Panc1 (cell line): ENCODE data around the gene ANKH. TPM values are rescaled to one million over a fixed set of nuclear protein-coding genes. Genes with fewer than 3 reads are reported as not detected.

Experiments
- ATAC-seq: fragments of 200-7000 bp; cut with Tn5 transposase; 2 replicates; pipeline ENCODE4 v1.9.1; 2020; ENCODE audit warnings: mild to moderate bottlenecking, moderate library complexity
- BruUV-seq: library from RNA; stranded (reverse); fragments of 400-500 nt; replicated peaks from 2 replicates; lab custom pipeline; 2021; lab: Mats Ljungman, UMichigan
- CTCF ChIA-PET: fragments of 300-600 bp; sonication (Branson Sonifier 250); formaldehyde crosslinking; loops from one replicate; lab custom pipeline; 2022; ENCODE audit warnings: antibody characterized with exemption; lab: Charles Lee
- POLR2A ChIA-PET: fragments of 300-600 bp; sonication (Branson Sonifier 250); formaldehyde crosslinking; loops from one replicate; lab custom pipeline; 2022; ENCODE audit warnings: antibody characterized with exemption; lab: Charles Lee
- DNase-seq: peaks from one replicate; pipeline ENCODE4 v3.0.0-alpha.2; 2010; ENCODE audit warnings: low read depth, low spot score
- H3K27ac ChIP-seq: 2 replicates; pipeline ENCODE4 v1.5.1; 2011; ENCODE audit warnings: mild to moderate bottlenecking, low read length, inconsistent platforms
- H3K27me3 ChIP-seq: fragments of 200-500 bp; sonication (Bioruptor generic); 2 replicates; pipeline ENCODE4 v1.6.0; 2014; ENCODE audit warnings: low read length, inconsistent platforms; ENCODE audit not compliant: control insufficient read depth, insufficient read depth
- H3K36me3 ChIP-seq: fragments of 200-500 bp; sonication (Bioruptor generic); 2 replicates; pipeline ENCODE4 v1.5.1; 2014; ENCODE audit warnings: inconsistent platforms, mild to moderate bottlenecking, low read length, moderate library complexity; ENCODE audit not compliant: control insufficient read depth, insufficient read depth
- H3K4me1 ChIP-seq: 2 replicates; pipeline ENCODE4 v1.5.1; 2011; ENCODE audit warnings: inconsistent platforms, mild to moderate bottlenecking, low read length, moderate library complexity; ENCODE audit not compliant: control insufficient read depth, insufficient read depth
- H3K4me3 ChIP-seq, 2 experiments: 2 replicates each; pipeline ENCODE4 v1.5.1; 2011 to 2012; ENCODE audit warnings: low read depth in 2 of 2, low read length in 2 of 2, mild to moderate bottlenecking in 2 of 2, inconsistent platforms in 1 of 2, moderate library complexity in 1 of 2
- H3K9me3 ChIP-seq: fragments of 200-500 bp; sonication (Bioruptor generic); 2 replicates; pipeline ENCODE4 v1.5.1; 2014; ENCODE audit warnings: low read depth, mild to moderate bottlenecking, inconsistent platforms, low read length, moderate library complexity; ENCODE audit not compliant: control insufficient read depth, insufficient read depth
- POLR2AphosphoS5 ChIP-seq: IDR thresholded peaks from 2 replicates; pipeline ENCODE4 v1.6.1; 2012; ENCODE audit warnings: mild to moderate bottlenecking, low read depth, low read length, moderate library complexity
- SIN3A ChIP-seq: IDR thresholded peaks from 2 replicates; pipeline ENCODE4 v1.6.1; 2012; ENCODE audit warnings: low read depth, mild to moderate bottlenecking, low read length, moderate library complexity, borderline replicate concordance; ENCODE audit not compliant: insufficient read depth
- TCF7L2 ChIP-seq: IDR thresholded peaks from 2 replicates; pipeline ENCODE4 v1.6.1; 2011; ENCODE audit warnings: mild to moderate bottlenecking, low read depth, low read length, inconsistent platforms
- in situ Hi-C: cut with HindIII; loops from 2 replicates; pipeline ENCODE4 v1.10.0; 2016; ENCODE audit warnings: low sequenced_read_pairs, low pct_unique_long_range_greater_than_20kb
- intact Hi-C: fragments of 100-400 bp; cut with micrococcal nuclease; formaldehyde crosslinking; loops from one replicate; pipeline ENCODE4 v1.10.0; 2022; ENCODE audit not compliant: unreplicated experiment
- total RNA-seq: library from RNA; stranded (reverse); gene quantifications from one replicate; pipeline ENCODE4 v1.2.1, GENCODE V29; 2021; ENCODE audit not compliant: unreplicated experiment
- TF ChIP-seq, protein P1 (sequence below): fragments of 450-650 bp; IDR thresholded peaks from 2 replicates; pipeline ENCODE4 v1.5.1; 2017; ENCODE audit warnings: mild to moderate bottlenecking
- TF ChIP-seq, protein P2 (sequence below), 2 experiments: IDR thresholded peaks; 2 replicates each; pipeline ENCODE4 v1.6.1; 2011 to 2012; ENCODE audit warnings: low read depth in 2 of 2, control low read depth in 1 of 2, low read length in 1 of 2, mild to moderate bottlenecking in 1 of 2, moderate library complexity in 1 of 2; ENCODE audit not compliant: insufficient read depth in 1 of 2

Gene ANKH
- total RNA-seq, 1 experiment from 2014 or later, result 11.2 TPM

DNA sequence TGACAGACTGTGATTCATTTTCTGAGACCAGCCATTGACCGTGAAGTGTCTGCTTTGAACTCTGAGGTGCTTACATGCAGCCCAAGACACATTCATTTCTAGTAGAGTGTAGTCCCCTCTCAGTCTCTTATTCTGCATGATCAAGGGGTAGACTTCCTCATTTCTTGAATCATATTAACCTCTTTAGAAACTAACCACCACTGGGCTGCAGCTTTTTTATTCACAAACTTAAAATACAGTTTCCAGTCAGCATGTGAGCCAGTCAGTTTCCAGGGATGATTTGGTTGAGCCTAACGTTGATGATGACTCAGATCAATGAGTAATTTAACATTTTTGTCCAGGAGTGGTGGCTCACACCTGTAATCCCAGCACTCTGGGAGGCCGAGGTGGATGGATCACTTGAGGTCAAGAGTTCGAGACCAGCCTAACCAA is 147.9 kb downstream of the ANKH start:
- no peaks in the 10 kb centered on the region for H3K36me3 ChIP-seq
- CTCF ChIA-PET, result no interaction called here
- intact Hi-C loops, result loop anchor here (10.0 kb wide), 1 partner anchor 701 kb away; no protein-coding TSS in a partner anchor
- H3K4me3 ChIP-seq, result no peak overlapping the region
- TF ChIP-seq, protein P1, sequence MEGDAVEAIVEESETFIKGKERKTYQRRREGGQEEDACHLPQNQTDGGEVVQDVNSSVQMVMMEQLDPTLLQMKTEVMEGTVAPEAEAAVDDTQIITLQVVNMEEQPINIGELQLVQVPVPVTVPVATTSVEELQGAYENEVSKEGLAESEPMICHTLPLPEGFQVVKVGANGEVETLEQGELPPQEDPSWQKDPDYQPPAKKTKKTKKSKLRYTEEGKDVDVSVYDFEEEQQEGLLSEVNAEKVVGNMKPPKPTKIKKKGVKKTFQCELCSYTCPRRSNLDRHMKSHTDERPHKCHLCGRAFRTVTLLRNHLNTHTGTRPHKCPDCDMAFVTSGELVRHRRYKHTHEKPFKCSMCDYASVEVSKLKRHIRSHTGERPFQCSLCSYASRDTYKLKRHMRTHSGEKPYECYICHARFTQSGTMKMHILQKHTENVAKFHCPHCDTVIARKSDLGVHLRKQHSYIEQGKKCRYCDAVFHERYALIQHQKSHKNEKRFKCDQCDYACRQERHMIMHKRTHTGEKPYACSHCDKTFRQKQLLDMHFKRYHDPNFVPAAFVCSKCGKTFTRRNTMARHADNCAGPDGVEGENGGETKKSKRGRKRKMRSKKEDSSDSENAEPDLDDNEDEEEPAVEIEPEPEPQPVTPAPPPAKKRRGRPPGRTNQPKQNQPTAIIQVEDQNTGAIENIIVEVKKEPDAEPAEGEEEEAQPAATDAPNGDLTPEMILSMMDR, result no peak
- TF ChIP-seq POLR2AphosphoS5 (no peak), SIN3A (no peak), TCF7L2 (no peak)
- TF ChIP-seq, protein P2, sequence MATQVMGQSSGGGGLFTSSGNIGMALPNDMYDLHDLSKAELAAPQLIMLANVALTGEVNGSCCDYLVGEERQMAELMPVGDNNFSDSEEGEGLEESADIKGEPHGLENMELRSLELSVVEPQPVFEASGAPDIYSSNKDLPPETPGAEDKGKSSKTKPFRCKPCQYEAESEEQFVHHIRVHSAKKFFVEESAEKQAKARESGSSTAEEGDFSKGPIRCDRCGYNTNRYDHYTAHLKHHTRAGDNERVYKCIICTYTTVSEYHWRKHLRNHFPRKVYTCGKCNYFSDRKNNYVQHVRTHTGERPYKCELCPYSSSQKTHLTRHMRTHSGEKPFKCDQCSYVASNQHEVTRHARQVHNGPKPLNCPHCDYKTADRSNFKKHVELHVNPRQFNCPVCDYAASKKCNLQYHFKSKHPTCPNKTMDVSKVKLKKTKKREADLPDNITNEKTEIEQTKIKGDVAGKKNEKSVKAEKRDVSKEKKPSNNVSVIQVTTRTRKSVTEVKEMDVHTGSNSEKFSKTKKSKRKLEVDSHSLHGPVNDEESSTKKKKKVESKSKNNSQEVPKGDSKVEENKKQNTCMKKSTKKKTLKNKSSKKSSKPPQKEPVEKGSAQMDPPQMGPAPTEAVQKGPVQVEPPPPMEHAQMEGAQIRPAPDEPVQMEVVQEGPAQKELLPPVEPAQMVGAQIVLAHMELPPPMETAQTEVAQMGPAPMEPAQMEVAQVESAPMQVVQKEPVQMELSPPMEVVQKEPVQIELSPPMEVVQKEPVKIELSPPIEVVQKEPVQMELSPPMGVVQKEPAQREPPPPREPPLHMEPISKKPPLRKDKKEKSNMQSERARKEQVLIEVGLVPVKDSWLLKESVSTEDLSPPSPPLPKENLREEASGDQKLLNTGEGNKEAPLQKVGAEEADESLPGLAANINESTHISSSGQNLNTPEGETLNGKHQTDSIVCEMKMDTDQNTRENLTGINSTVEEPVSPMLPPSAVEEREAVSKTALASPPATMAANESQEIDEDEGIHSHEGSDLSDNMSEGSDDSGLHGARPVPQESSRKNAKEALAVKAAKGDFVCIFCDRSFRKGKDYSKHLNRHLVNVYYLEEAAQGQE (IDR thresholded peaks at IDR 0.05; ENCODE audit: insufficient read depth in 1 of 2, low read depth in 2 of 2, low read length in 1 of 2), result no peak
- ATAC-seq (no peak), DNase-seq (no peak)
- H3K4me1 ChIP-seq, result no peaks in the 10 kb centered on the region
- no peaks in the 10 kb centered on the region for H3K9me3 ChIP-seq
- POLR2A ChIA-PET, result no interaction called here
- no peak overlapping the region for H3K27ac ChIP-seq
- in situ Hi-C loops, result no loop called here
- BruUV-seq, result no TSS peak
- H3K27me3 ChIP-seq, result no peaks in the 10 kb centered on the region

DNA sequence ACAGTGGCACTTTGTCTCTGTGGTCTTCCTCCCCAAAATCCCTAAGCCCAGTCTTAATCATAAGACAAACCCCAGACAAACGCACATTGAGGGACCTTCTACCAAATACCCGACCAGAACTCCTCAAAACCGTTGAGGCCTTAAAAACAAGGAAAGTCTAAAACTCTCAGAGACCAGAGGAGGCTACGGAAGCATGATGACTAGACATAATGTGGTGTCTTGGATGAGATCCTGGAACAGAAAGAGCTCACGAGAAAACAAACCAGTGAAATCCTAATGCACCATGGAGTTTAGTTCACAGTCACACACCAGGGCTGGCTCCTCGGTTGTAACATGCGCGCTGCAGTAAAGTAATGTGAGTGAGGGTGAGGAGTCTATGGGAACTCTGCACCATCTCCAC is 148.7 kb downstream of the ANKH start:
- CTCF ChIA-PET, result no interaction called here
- no peaks in the 10 kb centered on the region for H3K27me3 ChIP-seq
- no peaks in the 10 kb centered on the region for H3K9me3 ChIP-seq
- in situ Hi-C loops (no loop called here), intact Hi-C loops (loop anchor here (10.0 kb wide), 1 partner anchor 702 kb away; no protein-coding TSS in a partner anchor)
- H3K36me3 ChIP-seq, result no peaks in the 10 kb centered on the region
- no TSS peak for BruUV-seq
- TF ChIP-seq, protein P2 (IDR thresholded peaks at IDR 0.05; ENCODE audit: insufficient read depth in 1 of 2, low read depth in 2 of 2, low read length in 1 of 2), result no peak
- TF ChIP-seq SIN3A (no peak), TCF7L2 (no peak), POLR2AphosphoS5 (no peak)
- TF ChIP-seq, protein P1, result no peak
- DNase-seq (no peak), ATAC-seq (no peak)
- H3K4me3 ChIP-seq, result no peak overlapping the region
- no peaks in the 10 kb centered on the region for H3K4me1 ChIP-seq
- POLR2A ChIA-PET, result no interaction called here
- no peak overlapping the region for H3K27ac ChIP-seq
